K562 (cell line): ENCODE results near the gene GTF2A1L. TPM values are rescaled to one million over a fixed set of nuclear protein-coding genes. Genes with fewer than 3 reads are reported as not detected.

Experiments used
- ATAC-seq: fragments of 200-7000 bp; cut with Tn5 transposase; 3 replicates; pipeline ENCODE4 v1.9.1; 2020; ENCODE audit warnings: moderate library complexity
- BruUV-seq: library from RNA; stranded (reverse); fragments of 400-500 nt; replicated peaks from 2 replicates; lab custom pipeline; 2021; lab: Mats Ljungman, UMichigan
- CTCF ChIA-PET: fragments of 300-600 bp; formaldehyde crosslinking; extraction: SDS; loops from one replicate; lab custom pipeline; 2021; ENCODE audit warnings: low intra/inter-chr PET ratio; lab: Yijun Ruan, JAX
- POLR2A ChIA-PET: fragments of 300-600, 350-650 bp; sonication (Branson Sonifier 250); formaldehyde crosslinking; extraction: SDS; loops from one replicate; lab custom pipeline; 2021; ENCODE audit warnings: antibody characterized with exemption, inconsistent platforms; lab: Yijun Ruan, JAX
- DNase-seq, 4 experiments: peaks; one replicate each; pipeline versions ENCODE4 v3.0.0 to v3.0.0-alpha.2; 2011 to 2018; ENCODE audit warnings: low spot score in 3 of 4, mixed read lengths in 3 of 4; ENCODE audit errors: extremely low read depth in 1 of 4
- FAIRE-seq: peaks from 2 replicates; lab custom pipeline; 2011; peaks lifted over from hg19 to GRCh38; lab: Jason Lieb, UNC
- H2AFZ ChIP-seq: 2 replicates; pipeline ENCODE4 v1.6.0; 2011; ENCODE audit warnings: low read depth, low read length, control low read depth, inconsistent platforms
- H3K27ac ChIP-seq: fragments of 200-600 bp; 3 replicates; pipeline ENCODE4 v1.8.0; 2011; ENCODE audit warnings: low read depth, mild to moderate bottlenecking, control low read depth, inconsistent platforms, low read length, moderate library complexity, mixed read lengths; ENCODE audit errors: extremely low read depth
- H3K27me3 ChIP-seq, 2 experiments: fragments of 300-600 bp in 1 of 2; 2 replicates in 1 of 2; 3 replicates in 1 of 2; pipeline versions ENCODE4 v1.6.0 to v1.8.0; 2011; ENCODE audit warnings: inconsistent platforms in 2 of 2, low read length in 2 of 2, mild to moderate bottlenecking in 1 of 2, mixed read lengths in 1 of 2, moderate library complexity in 1 of 2; ENCODE audit not compliant: control insufficient read depth in 2 of 2, insufficient read depth in 2 of 2
- H3K36me3 ChIP-seq: fragments of 300-600 bp; 3 replicates; pipeline ENCODE4 v1.8.0; 2011; ENCODE audit warnings: mild to moderate bottlenecking, low read length, inconsistent platforms; ENCODE audit not compliant: control insufficient read depth, insufficient read depth
- H3K4me1 ChIP-seq, 2 experiments: fragments of 200-600 bp in 1 of 2; replicated peaks in 1 of 2; 2 replicates in 1 of 2; 3 replicates in 1 of 2; pipeline versions ENCODE4 v1.5.1 to v1.8.0; 2011; ENCODE audit warnings: inconsistent platforms in 2 of 2, low read length in 2 of 2, mild to moderate bottlenecking in 1 of 2, mixed read lengths in 1 of 2, moderate library complexity in 1 of 2; ENCODE audit not compliant: control insufficient read depth in 2 of 2, insufficient read depth in 2 of 2
- H3K4me2 ChIP-seq: 2 replicates; pipeline ENCODE4 v1.6.1; 2011; ENCODE audit warnings: low read length, control low read depth, inconsistent platforms, mixed read lengths; ENCODE audit not compliant: insufficient read depth
- H3K4me3 ChIP-seq: fragments of 200-600 bp; sonication (generic), shearing (Covaris generic); 2 replicates; pipeline ENCODE4 v1.5.1; 2016; ENCODE audit warnings: control low read depth, inconsistent platforms
- H3K79me2 ChIP-seq: fragments of 200-600 bp; 3 replicates; pipeline ENCODE4 v1.8.0; 2011; ENCODE audit warnings: low read length, inconsistent platforms; ENCODE audit not compliant: control insufficient read depth, insufficient read depth
- H3K9ac ChIP-seq, 2 experiments: 2 replicates each; pipeline versions ENCODE4 v1.6.0 to v1.6.1; 2011; ENCODE audit warnings: low read depth in 2 of 2, low read length in 2 of 2, control low read depth in 1 of 2, inconsistent platforms in 1 of 2, mild to moderate bottlenecking in 1 of 2, mixed read lengths in 1 of 2; ENCODE audit not compliant: insufficient read depth in 1 of 2
- H3K9me1 ChIP-seq: one replicate; pipeline ENCODE4 v1.6.0; 2011; ENCODE audit warnings: inconsistent platforms, mild to moderate bottlenecking, low read length, moderate library complexity; ENCODE audit not compliant: control insufficient read depth, insufficient read depth
- H3K9me3 ChIP-seq: replicated peaks from 2 replicates; pipeline ENCODE4 v1.5.1; 2011; ENCODE audit warnings: low read depth, low read length, inconsistent platforms; ENCODE audit not compliant: control insufficient read depth, insufficient read depth
- H4K20me1 ChIP-seq: replicated peaks from 2 replicates; pipeline ENCODE4 v1.6.1; 2011; ENCODE audit warnings: low read length, inconsistent platforms, mixed read lengths; ENCODE audit not compliant: control insufficient read depth, insufficient read depth
- CGGBP1 ChIP-seq: fragments of 250-450 bp; sonication (Bioruptor Pico); IDR thresholded peaks from 2 replicates; pipeline ENCODE4 v1.9.0; 2021; ENCODE audit warnings: mild to moderate bottlenecking
- DDX20 ChIP-seq: fragments of 450-650 bp; IDR thresholded peaks from 2 replicates; pipeline ENCODE4 v1.6.1; 2016; ENCODE audit warnings: missing genetic modification characterization, low read depth, mild to moderate bottlenecking, missing compliant biosample characterization, moderate library complexity
- GMEB1 ChIP-seq: fragments of 250-450 bp; sonication (Bioruptor Pico); IDR thresholded peaks from 2 replicates; pipeline ENCODE4 v1.4.0; 2020; ENCODE audit warnings: mild to moderate bottlenecking
- HMG20B ChIP-seq: fragments of 250-450 bp; sonication (Bioruptor Pico); IDR thresholded peaks from 2 replicates; pipeline ENCODE4 v1.5.0; 2021; ENCODE audit warnings: mild to moderate bottlenecking
- POLR2G ChIP-seq: fragments of 200-400 bp; formaldehyde crosslinking; IDR thresholded peaks from 2 replicates; pipeline ENCODE4 v1.6.1; 2017; ENCODE audit warnings: low read depth, mild to moderate bottlenecking, antibody characterized with exemption, low read length, moderate library complexity
- RBM15 ChIP-seq: fragments of 200-400 bp; formaldehyde crosslinking; IDR thresholded peaks from 2 replicates; pipeline ENCODE4 v1.6.1; 2018; ENCODE audit warnings: mild to moderate bottlenecking, low read length, moderate library complexity; ENCODE audit not compliant: insufficient read depth
- SIN3A ChIP-seq, 2 experiments: fragments of 150-350 bp in 1 of 2; IDR thresholded peaks; 2 replicates each; pipeline ENCODE4 v1.6.1; 2011 to 2016; ENCODE audit warnings: borderline replicate concordance in 2 of 2, low read depth in 2 of 2, low read length in 2 of 2, mild to moderate bottlenecking in 2 of 2, moderate library complexity in 2 of 2; ENCODE audit not compliant: control insufficient read depth in 1 of 2
- ZBTB40 ChIP-seq, 2 experiments: fragments of 450-650 bp in 1 of 2; sonication (generic) in 1 of 2; formaldehyde crosslinking in 1 of 2; IDR thresholded peaks; 2 replicates each; pipeline versions ENCODE4 v1.7.1 to v1.9.0; 2016 to 2022; ENCODE audit warnings: inconsistent platforms in 1 of 2, mild to moderate bottlenecking in 1 of 2, missing genetic modification reagents in 1 of 2
- ZFP36 ChIP-seq: fragments of 150-350 bp; IDR thresholded peaks from 2 replicates; pipeline ENCODE4 v1.6.1; 2018; ENCODE audit warnings: low read length, low read depth; ENCODE audit not compliant: partially characterized antibody
- ZNF644 ChIP-seq: fragments of 200-800 bp; sonication (Bioruptor generic); IDR thresholded peaks from 2 replicates; pipeline ENCODE4 v1.6.1; 2016; ENCODE audit warnings: low read depth, missing genetic modification characterization, missing compliant biosample characterization
- WGBS: fragments of 100-300 bp; shearing (Covaris generic); methylation state at CpG from one replicate; pipeline ENCODE4 v1.1.6; 2016; ENCODE audit warnings: low coverage, mixed read lengths; ENCODE audit not compliant: insufficient coverage; ENCODE audit errors: missing lambda C conversion rate; 5-methylcytosine and 5-hydroxymethylcytosine counted together
- in situ Hi-C: fragments of 300-500 bp; cut with MboI; formaldehyde crosslinking; loops from 4 replicates; pipeline ENCODE4 v1.15.0; 2018; ENCODE audit warnings: inconsistent platforms, mixed read lengths
- intact Hi-C: fragments of 100-400 bp; cut with micrococcal nuclease; formaldehyde crosslinking; loops from 2 replicates; pipeline ENCODE4 v1.14.2; 2022
- polyA plus RNA-seq, 8 experiments: library from polyadenylated mRNA; depleted of rRNA in 4 of 8; stranded (reverse) in 5 of 8; unstranded in 3 of 8; fragments of >200 nt; fragmentation: Nextera tagmentation in 2 of 8; fragmentation: Illumina TruSeq in 1 of 8; extraction: Ambion mirVana in 2 of 8; extraction: Trizol in 1 of 8; gene quantifications; 2 replicates each; pipeline versions ENCODE4 v1.2.1 to v1.2.3, GENCODE V29; 2011 to 2014; ENCODE audit warnings: inconsistent platforms in 1 of 8, missing spikeins in 1 of 8
- total RNA-seq, 7 experiments: library from RNA; depleted of rRNA in 6 of 7; stranded (reverse); fragments of >200 nt in 6 of 7; fragmentation: Illumina TruSeq in 2 of 7; extraction: Trizol in 2 of 7; gene quantifications; 2 replicates each; pipeline versions ENCODE4 v1.2.1 to v1.2.3, GENCODE V29; 2011 to 2021; ENCODE audit warnings: low replicate concordance in 1 of 7

GTF2A1L gene
- total and polyA plus RNA-seq, 9 of the 15 experiments (the other 6 are each of a cell fraction or from before 2014, with no cell fraction given): 0.05 to 0.35 (median 0.12) TPM; not detected in 5

GRCh38 chr2:48699348-48699930 lies 81.8 kb downstream of the GTF2A1L start:
- H3K4me3 ChIP-seq: no peak overlapping the region
- intact Hi-C loops (no loop called here), in situ Hi-C loops (no loop called here)
- no peak overlapping the region for H3K27ac ChIP-seq
- H3K4me2 ChIP-seq: no peak overlapping the region
- H4K20me1 ChIP-seq: no peaks in the 10 kb centered on the region
- DNase-seq: no peak
- no peaks in the 10 kb centered on the region for H3K9me3 ChIP-seq
- H3K4me1 ChIP-seq: peaks cover 0 to 4% of the 10 kb centered on the region in 2 experiments; a peak in 1 of 5 replicates
- H3K36me3 ChIP-seq: no peaks in the 10 kb centered on the region
- no peak for TF ChIP-seq DDX20 (tag)
- TF ChIP-seq GMEB1 (CRISPR knock-in tag): no peak
- no peak for TF ChIP-seq POLR2G
- TF ChIP-seq CGGBP1: no peak
- no peak for TF ChIP-seq ZBTB40 (IDR thresholded peaks at IDR 0.05)
- no peak for TF ChIP-seq ZBTB40 (CRISPR knock-in tag; IDR thresholded peaks at IDR 0.05)
- TF ChIP-seq HMG20B (CRISPR knock-in tag): no peak
- TF ChIP-seq ZNF644: no peak
- no peak for TF ChIP-seq SIN3A (IDR thresholded peaks at IDR 0.05; ENCODE audit: borderline replicate concordance in 2 of 2, control insufficient read depth in 1 of 2, low read depth in 2 of 2, low read length in 2 of 2)
- TF ChIP-seq ZFP36: no peak
- no peak for TF ChIP-seq RBM15
- peak; percentile 19 for FAIRE-seq
- H3K9ac ChIP-seq: no peak overlapping the region
- ATAC-seq: no peak
- 5% methylated on average over 2 of the region's 2 CpGs for WGBS
- ChIA-PET POLR2A (interaction anchor here (1.0 kb wide), 1 partner anchor 17 kb away, joined by 3 read pairs; no protein-coding TSS in a partner anchor), CTCF (no interaction called here)
- H3K27me3 ChIP-seq: no peaks in the 10 kb centered on the region
- peak overlapping the region; percentile 62; the same call in 1 of the 2 replicates for H2AFZ ChIP-seq
- no TSS peak for BruUV-seq
- H3K9me1 ChIP-seq: no peaks in the 10 kb centered on the region
- H3K79me2 ChIP-seq: no peaks in the 10 kb centered on the region
